Transverse colon (tissue), 4 donors: ENCODE data around the gene HSPA1L.

Experiments used
- POLR2AphosphoS5 ChIP-seq, 3 donors: sonication (generic); formaldehyde crosslinking; IDR thresholded peaks; one replicate each; pipeline ENCODE4 v1.6.1; 2016; ENCODE audit warnings: antibody characterized with exemption in 3 of 3
- TF ChIP-seq, protein P1 (sequence below), 5 experiments: fragments of 200-600 bp in 3 of 5; fragments of 450-650 bp in 2 of 5; sonication (generic) in 3 of 5; IDR thresholded peaks; 1 replicate in 2 of 5; 2 replicates in 3 of 5; pipeline ENCODE4 v1.5.1; 2016 to 2017; ENCODE audit warnings: antibody characterized with exemption in 5 of 5, inconsistent platforms in 3 of 5, mild to moderate bottlenecking in 2 of 5, moderate library complexity in 1 of 5

DNA sequence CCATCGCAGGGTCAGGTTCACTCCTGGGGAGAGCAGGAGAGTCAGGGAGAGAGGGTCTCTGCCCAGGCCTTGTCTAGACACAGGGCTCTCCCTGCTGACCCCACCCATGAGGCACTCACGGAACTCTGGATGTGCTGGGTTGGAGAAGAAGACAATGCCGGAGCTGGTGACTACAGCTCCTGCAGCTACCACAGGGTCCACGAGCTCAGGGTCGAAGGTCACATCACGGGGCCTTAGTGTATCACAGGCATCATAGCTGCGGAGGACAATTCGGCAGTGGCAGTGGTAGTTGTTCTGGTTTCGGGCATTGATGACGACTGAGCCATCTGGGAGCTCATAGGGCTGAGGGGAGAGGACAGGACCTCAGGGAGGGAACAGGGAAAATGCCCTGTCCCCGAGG lies 44.8 kb upstream of the HSPA1L start:
- TF ChIP-seq, protein P1, sequence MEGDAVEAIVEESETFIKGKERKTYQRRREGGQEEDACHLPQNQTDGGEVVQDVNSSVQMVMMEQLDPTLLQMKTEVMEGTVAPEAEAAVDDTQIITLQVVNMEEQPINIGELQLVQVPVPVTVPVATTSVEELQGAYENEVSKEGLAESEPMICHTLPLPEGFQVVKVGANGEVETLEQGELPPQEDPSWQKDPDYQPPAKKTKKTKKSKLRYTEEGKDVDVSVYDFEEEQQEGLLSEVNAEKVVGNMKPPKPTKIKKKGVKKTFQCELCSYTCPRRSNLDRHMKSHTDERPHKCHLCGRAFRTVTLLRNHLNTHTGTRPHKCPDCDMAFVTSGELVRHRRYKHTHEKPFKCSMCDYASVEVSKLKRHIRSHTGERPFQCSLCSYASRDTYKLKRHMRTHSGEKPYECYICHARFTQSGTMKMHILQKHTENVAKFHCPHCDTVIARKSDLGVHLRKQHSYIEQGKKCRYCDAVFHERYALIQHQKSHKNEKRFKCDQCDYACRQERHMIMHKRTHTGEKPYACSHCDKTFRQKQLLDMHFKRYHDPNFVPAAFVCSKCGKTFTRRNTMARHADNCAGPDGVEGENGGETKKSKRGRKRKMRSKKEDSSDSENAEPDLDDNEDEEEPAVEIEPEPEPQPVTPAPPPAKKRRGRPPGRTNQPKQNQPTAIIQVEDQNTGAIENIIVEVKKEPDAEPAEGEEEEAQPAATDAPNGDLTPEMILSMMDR (IDR thresholded peaks at IDR 0.05): no peak
- no peak for TF ChIP-seq POLR2AphosphoS5 (IDR thresholded peaks at IDR 0.05)
